K562 (cell line): ENCODE measurements around the gene SLC7A8. TPM values are rescaled to one million over a fixed set of nuclear protein-coding genes. Genes with fewer than 3 reads are reported as not detected.

ENCODE experiments used
- BCOR ChIP-seq: fragments of 450-650 bp; IDR thresholded peaks from 2 replicates; pipeline ENCODE4 v1.6.1; 2016
- CEBPB ChIP-seq: fragments of 450-650 bp; IDR thresholded peaks from 2 replicates; pipeline ENCODE4 v1.6.1; 2016; ENCODE audit warnings: missing genetic modification characterization, missing compliant biosample characterization
- HMG20B ChIP-seq: fragments of 250-450 bp; sonication (Bioruptor Pico); IDR thresholded peaks from 2 replicates; pipeline ENCODE4 v1.5.0; 2021; ENCODE audit warnings: mild to moderate bottlenecking
- KDM1A ChIP-seq, 2 experiments: fragments of 450-650 bp; IDR thresholded peaks; 2 replicates each; pipeline ENCODE4 v1.6.1; 2016; ENCODE audit warnings: mild to moderate bottlenecking in 2 of 2
- MCM2 ChIP-seq: fragments of 450-650 bp; IDR thresholded peaks from 2 replicates; pipeline ENCODE4 v1.6.1; 2017; ENCODE audit warnings: low read depth, mild to moderate bottlenecking
- NFIC ChIP-seq: fragments of 450-650 bp; IDR thresholded peaks from 2 replicates; pipeline ENCODE4 v1.6.1; 2017; ENCODE audit warnings: mild to moderate bottlenecking, inconsistent platforms
- POLR3G ChIP-seq: IDR thresholded peaks from 2 replicates; pipeline ENCODE4 v1.6.1; 2011; ENCODE audit not compliant: insufficient read length, insufficient replicate concordance; ENCODE audit errors: extremely low read depth
- SIN3B ChIP-seq: fragments of 450-650 bp; IDR thresholded peaks from 2 replicates; pipeline ENCODE4 v1.6.1; 2017; ENCODE audit warnings: low read depth, mild to moderate bottlenecking, moderate library complexity
- SMAD3 ChIP-seq: fragments of 450-650 bp; formaldehyde crosslinking; conservative IDR thresholded peaks from 2 replicates; pipeline ENCODE4 v1.4.0; 2020; ENCODE audit warnings: mild to moderate bottlenecking
- SPI1 ChIP-seq: IDR thresholded peaks from 2 replicates; pipeline ENCODE4 v1.6.1; 2011; ENCODE audit warnings: low read depth, low read length, control low read depth, borderline replicate concordance
- U2AF1 ChIP-seq: fragments of 200-400 bp; formaldehyde crosslinking; optimal IDR thresholded peaks from 2 replicates; pipeline ENCODE3; 2017; ENCODE audit warnings: mild to moderate bottlenecking, low read depth, low read length, moderate library complexity
- XRCC5 ChIP-seq: fragments of 200-400 bp; formaldehyde crosslinking; IDR thresholded peaks from 2 replicates; pipeline ENCODE4 v1.6.1; 2017; ENCODE audit warnings: low read depth, mild to moderate bottlenecking, low read length
- polyA plus RNA-seq, 8 experiments: library from polyadenylated mRNA; depleted of rRNA in 4 of 8; stranded (reverse) in 5 of 8; unstranded in 3 of 8; fragments of >200 nt; fragmentation: Nextera tagmentation in 2 of 8; fragmentation: Illumina TruSeq in 1 of 8; extraction: Ambion mirVana in 2 of 8; extraction: Trizol in 1 of 8; gene quantifications; 2 replicates each; pipeline versions ENCODE4 v1.2.1 to v1.2.3, GENCODE V29; 2011 to 2014; ENCODE audit warnings: inconsistent platforms in 1 of 8, missing spikeins in 1 of 8
- total RNA-seq, 7 experiments: library from RNA; depleted of rRNA in 6 of 7; stranded (reverse); fragments of >200 nt in 6 of 7; fragmentation: Illumina TruSeq in 2 of 7; extraction: Trizol in 2 of 7; gene quantifications; 2 replicates each; pipeline versions ENCODE4 v1.2.1 to v1.2.3, GENCODE V29; 2011 to 2021; ENCODE audit warnings: low replicate concordance in 1 of 7
- TF ChIP-seq, protein P1 (sequence below): sonication (generic); formaldehyde crosslinking; IDR thresholded peaks from 2 replicates; pipeline ENCODE4 v1.8.0; 2023; ENCODE audit warnings: mild to moderate bottlenecking, missing genetic modification reagents
- TF ChIP-seq, protein P2 (sequence below): fragments of 450-650 bp; IDR thresholded peaks from 2 replicates; pipeline ENCODE4 v1.6.1; 2016; ENCODE audit warnings: mild to moderate bottlenecking, moderate library complexity

Gene SLC7A8
- total and polyA plus RNA-seq, 9 of the 15 experiments (the other 6 are each of a cell fraction or from before 2014, with no cell fraction given), result 2.0 to 33.0 (median 6.0) TPM

- TF ChIP-seq BCOR, result no peak
- TF ChIP-seq, protein P1, sequence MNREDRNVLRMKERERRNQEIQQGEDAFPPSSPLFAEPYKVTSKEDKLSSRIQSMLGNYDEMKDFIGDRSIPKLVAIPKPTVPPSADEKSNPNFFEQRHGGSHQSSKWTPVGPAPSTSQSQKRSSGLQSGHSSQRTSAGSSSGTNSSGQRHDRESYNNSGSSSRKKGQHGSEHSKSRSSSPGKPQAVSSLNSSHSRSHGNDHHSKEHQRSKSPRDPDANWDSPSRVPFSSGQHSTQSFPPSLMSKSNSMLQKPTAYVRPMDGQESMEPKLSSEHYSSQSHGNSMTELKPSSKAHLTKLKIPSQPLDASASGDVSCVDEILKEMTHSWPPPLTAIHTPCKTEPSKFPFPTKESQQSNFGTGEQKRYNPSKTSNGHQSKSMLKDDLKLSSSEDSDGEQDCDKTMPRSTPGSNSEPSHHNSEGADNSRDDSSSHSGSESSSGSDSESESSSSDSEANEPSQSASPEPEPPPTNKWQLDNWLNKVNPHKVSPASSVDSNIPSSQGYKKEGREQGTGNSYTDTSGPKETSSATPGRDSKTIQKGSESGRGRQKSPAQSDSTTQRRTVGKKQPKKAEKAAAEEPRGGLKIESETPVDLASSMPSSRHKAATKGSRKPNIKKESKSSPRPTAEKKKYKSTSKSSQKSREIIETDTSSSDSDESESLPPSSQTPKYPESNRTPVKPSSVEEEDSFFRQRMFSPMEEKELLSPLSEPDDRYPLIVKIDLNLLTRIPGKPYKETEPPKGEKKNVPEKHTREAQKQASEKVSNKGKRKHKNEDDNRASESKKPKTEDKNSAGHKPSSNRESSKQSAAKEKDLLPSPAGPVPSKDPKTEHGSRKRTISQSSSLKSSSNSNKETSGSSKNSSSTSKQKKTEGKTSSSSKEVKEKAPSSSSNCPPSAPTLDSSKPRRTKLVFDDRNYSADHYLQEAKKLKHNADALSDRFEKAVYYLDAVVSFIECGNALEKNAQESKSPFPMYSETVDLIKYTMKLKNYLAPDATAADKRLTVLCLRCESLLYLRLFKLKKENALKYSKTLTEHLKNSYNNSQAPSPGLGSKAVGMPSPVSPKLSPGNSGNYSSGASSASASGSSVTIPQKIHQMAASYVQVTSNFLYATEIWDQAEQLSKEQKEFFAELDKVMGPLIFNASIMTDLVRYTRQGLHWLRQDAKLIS, result no peak
- TF ChIP-seq SIN3B, result no peak
- no peak for TF ChIP-seq XRCC5
- TF ChIP-seq, protein P2, sequence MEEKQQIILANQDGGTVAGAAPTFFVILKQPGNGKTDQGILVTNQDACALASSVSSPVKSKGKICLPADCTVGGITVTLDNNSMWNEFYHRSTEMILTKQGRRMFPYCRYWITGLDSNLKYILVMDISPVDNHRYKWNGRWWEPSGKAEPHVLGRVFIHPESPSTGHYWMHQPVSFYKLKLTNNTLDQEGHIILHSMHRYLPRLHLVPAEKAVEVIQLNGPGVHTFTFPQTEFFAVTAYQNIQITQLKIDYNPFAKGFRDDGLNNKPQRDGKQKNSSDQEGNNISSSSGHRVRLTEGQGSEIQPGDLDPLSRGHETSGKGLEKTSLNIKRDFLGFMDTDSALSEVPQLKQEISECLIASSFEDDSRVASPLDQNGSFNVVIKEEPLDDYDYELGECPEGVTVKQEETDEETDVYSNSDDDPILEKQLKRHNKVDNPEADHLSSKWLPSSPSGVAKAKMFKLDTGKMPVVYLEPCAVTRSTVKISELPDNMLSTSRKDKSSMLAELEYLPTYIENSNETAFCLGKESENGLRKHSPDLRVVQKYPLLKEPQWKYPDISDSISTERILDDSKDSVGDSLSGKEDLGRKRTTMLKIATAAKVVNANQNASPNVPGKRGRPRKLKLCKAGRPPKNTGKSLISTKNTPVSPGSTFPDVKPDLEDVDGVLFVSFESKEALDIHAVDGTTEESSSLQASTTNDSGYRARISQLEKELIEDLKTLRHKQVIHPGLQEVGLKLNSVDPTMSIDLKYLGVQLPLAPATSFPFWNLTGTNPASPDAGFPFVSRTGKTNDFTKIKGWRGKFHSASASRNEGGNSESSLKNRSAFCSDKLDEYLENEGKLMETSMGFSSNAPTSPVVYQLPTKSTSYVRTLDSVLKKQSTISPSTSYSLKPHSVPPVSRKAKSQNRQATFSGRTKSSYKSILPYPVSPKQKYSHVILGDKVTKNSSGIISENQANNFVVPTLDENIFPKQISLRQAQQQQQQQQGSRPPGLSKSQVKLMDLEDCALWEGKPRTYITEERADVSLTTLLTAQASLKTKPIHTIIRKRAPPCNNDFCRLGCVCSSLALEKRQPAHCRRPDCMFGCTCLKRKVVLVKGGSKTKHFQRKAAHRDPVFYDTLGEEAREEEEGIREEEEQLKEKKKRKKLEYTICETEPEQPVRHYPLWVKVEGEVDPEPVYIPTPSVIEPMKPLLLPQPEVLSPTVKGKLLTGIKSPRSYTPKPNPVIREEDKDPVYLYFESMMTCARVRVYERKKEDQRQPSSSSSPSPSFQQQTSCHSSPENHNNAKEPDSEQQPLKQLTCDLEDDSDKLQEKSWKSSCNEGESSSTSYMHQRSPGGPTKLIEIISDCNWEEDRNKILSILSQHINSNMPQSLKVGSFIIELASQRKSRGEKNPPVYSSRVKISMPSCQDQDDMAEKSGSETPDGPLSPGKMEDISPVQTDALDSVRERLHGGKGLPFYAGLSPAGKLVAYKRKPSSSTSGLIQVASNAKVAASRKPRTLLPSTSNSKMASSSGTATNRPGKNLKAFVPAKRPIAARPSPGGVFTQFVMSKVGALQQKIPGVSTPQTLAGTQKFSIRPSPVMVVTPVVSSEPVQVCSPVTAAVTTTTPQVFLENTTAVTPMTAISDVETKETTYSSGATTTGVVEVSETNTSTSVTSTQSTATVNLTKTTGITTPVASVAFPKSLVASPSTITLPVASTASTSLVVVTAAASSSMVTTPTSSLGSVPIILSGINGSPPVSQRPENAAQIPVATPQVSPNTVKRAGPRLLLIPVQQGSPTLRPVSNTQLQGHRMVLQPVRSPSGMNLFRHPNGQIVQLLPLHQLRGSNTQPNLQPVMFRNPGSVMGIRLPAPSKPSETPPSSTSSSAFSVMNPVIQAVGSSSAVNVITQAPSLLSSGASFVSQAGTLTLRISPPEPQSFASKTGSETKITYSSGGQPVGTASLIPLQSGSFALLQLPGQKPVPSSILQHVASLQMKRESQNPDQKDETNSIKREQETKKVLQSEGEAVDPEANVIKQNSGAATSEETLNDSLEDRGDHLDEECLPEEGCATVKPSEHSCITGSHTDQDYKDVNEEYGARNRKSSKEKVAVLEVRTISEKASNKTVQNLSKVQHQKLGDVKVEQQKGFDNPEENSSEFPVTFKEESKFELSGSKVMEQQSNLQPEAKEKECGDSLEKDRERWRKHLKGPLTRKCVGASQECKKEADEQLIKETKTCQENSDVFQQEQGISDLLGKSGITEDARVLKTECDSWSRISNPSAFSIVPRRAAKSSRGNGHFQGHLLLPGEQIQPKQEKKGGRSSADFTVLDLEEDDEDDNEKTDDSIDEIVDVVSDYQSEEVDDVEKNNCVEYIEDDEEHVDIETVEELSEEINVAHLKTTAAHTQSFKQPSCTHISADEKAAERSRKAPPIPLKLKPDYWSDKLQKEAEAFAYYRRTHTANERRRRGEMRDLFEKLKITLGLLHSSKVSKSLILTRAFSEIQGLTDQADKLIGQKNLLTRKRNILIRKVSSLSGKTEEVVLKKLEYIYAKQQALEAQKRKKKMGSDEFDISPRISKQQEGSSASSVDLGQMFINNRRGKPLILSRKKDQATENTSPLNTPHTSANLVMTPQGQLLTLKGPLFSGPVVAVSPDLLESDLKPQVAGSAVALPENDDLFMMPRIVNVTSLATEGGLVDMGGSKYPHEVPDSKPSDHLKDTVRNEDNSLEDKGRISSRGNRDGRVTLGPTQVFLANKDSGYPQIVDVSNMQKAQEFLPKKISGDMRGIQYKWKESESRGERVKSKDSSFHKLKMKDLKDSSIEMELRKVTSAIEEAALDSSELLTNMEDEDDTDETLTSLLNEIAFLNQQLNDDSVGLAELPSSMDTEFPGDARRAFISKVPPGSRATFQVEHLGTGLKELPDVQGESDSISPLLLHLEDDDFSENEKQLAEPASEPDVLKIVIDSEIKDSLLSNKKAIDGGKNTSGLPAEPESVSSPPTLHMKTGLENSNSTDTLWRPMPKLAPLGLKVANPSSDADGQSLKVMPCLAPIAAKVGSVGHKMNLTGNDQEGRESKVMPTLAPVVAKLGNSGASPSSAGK, result no peak
- no peak for TF ChIP-seq POLR3G
- TF ChIP-seq U2AF1, result no peak
- TF ChIP-seq CEBPB (tag), result no peak
- peak; percentile 91; the same call in 1 of the 2 replicates for TF ChIP-seq SPI1
- TF ChIP-seq MCM2, result no peak
- peak; percentile 59 to 73; a peak in 3 of 4 replicates for TF ChIP-seq KDM1A (IDR thresholded peaks at IDR 0.05)
- no peak for TF ChIP-seq SMAD3
- no peak for TF ChIP-seq HMG20B (CRISPR knock-in tag)
- peak; percentile 53; the same call in 1 of the 2 replicates for TF ChIP-seq NFIC
Measured at GRCh38 chr14:23128969-23129758, 54.3 kb downstream of the SLC7A8 start (continued).
